ENCODE measurements around the gene GADD45B.
A peak's percentile ranks its signal among the peaks of the same experiment; 100 is the strongest.
"Not testable (repeated sequence)": the region's sequence is repeated elsewhere in the genome, so short reads cannot be mapped to it uniquely, and the experiment has no call there.

GADD45B gene

DNA sequence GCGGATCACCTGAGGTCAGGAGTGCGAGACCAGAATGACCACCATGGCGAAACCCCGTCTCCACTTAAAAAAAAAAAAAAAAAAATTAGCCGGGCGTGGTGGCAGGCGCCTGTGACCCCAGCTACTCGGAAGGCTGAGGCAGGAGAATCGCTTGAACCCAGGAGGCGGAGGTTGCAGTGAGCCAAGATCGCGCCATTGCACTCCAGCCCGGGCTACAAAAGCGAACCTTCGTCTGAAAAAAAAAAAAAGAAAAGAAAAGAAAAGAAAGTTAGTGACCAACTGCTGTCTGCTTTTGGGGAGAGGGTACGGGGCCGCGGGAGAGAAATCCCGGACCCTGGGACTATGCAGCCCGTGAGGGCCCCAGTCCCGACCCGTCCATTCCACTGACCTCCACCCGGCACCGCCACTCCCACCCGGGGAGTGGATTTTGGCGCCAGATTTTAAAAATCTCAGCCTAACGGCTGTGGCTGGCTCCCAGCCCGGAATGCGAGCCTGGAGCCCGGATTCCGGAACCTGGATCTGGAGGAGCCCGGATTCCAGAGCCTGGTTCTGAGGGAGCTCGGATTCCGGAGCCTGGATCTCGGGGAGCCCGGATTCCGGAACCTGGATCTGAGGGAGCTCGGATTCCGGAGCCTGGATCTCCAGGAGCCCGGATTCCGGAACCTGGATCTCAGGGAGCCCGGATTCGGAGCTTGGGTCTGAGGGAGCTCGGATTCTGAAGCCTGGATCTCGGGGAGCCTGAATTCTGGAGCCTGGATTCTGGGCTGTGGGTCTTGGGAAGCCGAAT lies 13.1 kb upstream of the GADD45B start:
- TF ChIP-seq, protein P1, sequence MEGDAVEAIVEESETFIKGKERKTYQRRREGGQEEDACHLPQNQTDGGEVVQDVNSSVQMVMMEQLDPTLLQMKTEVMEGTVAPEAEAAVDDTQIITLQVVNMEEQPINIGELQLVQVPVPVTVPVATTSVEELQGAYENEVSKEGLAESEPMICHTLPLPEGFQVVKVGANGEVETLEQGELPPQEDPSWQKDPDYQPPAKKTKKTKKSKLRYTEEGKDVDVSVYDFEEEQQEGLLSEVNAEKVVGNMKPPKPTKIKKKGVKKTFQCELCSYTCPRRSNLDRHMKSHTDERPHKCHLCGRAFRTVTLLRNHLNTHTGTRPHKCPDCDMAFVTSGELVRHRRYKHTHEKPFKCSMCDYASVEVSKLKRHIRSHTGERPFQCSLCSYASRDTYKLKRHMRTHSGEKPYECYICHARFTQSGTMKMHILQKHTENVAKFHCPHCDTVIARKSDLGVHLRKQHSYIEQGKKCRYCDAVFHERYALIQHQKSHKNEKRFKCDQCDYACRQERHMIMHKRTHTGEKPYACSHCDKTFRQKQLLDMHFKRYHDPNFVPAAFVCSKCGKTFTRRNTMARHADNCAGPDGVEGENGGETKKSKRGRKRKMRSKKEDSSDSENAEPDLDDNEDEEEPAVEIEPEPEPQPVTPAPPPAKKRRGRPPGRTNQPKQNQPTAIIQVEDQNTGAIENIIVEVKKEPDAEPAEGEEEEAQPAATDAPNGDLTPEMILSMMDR (IDR thresholded peaks at IDR 0.05; ENCODE audit: extremely low read depth, missing control alignments), result no peak
- no peak for DNase-seq (ENCODE audit: low spot score)

DNA sequence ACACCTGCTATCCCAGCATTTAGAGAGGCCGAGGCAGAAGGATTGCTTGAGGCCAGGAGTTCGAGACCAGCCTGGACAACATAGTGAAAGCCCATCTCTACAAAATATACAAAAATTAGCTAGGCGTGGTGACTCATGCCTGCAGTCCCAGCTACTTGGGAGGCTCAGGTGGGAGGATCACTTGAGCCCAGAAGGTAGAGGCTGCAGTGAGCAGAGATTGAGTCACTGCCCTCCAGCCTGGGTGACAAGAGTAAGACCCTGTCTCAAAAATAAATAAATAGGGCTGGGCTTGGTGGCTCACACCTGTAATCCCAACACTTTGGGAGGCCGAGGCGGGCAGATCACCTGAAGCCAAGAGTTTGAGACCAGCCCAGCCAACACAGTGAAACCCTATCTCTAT lies 12.2 kb upstream of the GADD45B start:
- not testable (repeated sequence) for DNase-seq (ENCODE audit: low spot score)

DNA sequence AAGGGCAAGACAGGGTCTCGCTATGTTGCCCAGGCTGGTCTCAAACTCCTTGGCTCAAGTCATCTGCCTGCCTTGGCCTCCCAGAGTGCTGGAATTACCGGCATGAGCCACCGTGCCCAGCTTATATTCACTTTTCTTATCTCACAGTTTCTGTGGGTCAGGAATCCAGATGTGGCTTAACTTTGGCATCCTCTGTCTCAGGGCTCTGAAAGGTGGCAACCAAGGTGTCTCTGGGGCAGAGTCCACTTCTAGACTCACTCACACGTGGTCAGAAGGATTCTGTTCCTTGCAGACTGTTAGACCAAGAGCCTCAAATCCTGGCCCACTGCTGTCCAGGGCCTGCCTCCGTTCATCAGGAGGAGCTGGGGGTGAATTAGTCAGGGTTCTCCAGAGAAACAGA lies 11.5 kb upstream of the GADD45B start:
- DNase-seq (ENCODE audit: low spot score), result no peak
- TF ChIP-seq, protein P1 (IDR thresholded peaks at IDR 0.05; ENCODE audit: extremely low read depth, missing control alignments), result no peak

DNA sequence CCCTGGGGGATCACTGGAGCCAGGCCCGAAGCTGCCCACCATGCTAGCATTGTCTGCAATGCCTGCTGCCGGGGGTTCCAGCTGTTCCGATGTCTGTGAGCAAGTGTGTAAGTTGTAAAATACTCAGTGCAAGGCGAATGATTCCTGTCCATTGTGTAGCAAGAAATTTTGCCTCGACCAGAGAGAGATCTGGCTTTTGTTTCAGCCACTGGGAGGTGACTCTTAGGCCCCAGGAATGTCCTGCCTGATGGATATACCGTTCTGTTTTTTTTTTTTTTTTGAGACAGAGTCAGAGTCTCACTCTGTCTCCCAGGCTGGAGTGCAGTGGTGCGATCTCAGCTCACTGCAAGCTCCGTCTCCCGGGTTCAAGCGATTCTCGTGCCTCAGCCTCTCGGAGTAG lies 7.3 kb upstream of the GADD45B start:
- no peak for DNase-seq (ENCODE audit: low spot score)
- TF ChIP-seq, protein P1 (IDR thresholded peaks at IDR 0.05; ENCODE audit: extremely low read depth, missing control alignments), result no peak

DNA sequence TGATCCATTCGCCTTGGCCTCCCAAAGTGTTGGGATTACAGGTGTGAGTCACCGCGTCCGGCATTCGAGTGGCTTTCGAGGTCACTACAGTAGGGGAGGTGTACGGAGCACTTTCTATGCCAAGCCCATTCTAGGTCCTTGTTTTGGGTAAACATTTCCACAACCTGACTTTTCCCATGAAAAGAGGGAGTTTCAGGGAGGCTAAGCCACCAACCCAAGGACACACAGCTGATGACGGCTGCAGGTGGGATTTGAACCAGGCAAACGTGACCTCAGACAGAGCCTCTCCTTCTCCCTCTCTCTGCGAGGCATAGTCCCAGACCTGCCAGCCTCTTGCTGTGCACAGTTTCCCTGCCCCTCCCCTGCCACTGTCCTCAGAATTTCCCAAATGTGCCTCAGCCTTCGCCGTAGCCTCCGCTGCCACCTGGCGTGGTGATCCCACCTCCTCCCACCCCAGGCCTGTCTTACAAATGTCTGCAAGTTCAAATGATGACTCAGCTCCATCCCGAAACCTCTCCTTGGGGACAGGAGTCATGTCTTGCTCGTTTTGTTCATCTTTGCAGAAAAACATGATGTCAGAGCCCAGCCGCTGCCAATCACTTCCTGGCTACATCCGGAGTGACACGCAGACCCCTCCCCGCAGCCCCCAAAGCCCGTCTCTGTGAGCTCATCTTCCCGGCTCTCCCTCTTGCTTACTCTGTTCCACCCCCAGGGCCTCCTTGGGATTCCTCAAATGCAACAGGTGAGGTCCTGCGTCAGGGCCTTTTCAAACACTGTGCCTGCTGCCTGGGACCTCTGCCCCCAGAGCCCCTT lies 6.6 kb upstream of the GADD45B start:
- TF ChIP-seq, protein P1 (IDR thresholded peaks at IDR 0.05; ENCODE audit: extremely low read depth, missing control alignments), result no peak
- peak; percentile 49 for DNase-seq (ENCODE audit: low spot score)

DNA sequence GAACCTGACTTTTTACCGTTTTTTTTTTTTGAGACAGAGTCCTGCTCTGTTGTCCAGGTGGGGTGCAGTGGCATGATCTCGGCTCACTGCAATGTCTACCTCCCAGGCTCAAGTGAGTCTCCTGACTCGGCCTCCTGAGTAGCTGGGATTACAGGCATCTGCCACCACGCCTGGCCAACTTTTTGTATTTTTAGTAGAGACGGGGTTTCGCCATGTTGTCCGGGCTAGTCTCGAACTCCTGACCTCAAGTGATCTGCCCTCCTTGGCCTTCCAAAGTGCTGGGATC lies 6.1 kb upstream of the GADD45B start:
- not testable (repeated sequence) for DNase-seq (ENCODE audit: low spot score)

DNA sequence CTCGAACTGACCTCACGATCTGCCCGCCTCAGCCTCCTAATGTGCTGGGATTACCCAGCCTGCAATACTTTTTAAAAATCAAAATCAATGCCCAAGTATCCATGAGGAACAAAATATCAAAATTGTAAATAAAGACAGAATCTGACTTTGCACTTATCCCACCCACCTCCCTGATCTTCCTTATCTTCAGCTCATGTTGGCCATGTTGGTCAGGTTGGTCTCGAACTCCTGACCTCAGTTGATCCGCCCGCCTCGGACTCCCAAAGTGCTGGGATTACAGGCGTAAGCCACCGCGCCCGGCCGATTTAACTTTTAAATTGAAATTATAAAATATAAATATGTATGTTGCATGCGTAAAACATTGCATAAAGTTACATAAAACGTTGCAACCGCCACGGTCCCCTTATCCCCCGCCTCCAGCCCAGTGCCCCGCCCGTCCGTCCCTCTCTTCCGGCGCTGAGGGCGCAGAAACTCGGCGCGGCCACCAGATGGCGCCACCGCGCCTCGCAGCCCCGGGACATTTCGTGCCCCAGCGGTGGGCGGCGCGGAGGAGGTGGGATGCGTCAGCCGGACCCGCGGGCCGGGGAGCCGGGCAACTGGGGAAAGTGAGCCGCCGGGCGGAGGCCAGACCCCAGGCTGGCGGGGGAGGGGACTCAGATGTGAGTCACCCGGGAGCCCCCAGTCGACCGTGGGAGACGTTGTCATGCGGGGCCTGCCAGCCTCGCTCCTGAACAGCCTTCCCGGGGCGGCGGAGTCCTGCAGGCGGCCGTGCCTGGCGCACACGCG lies 1.5 kb upstream of the GADD45B start:
- TF ChIP-seq, protein P1 (IDR thresholded peaks at IDR 0.05; ENCODE audit: extremely low read depth, missing control alignments), result peak; percentile 84
- peak; percentile 90 for DNase-seq (ENCODE audit: low spot score)

DNA sequence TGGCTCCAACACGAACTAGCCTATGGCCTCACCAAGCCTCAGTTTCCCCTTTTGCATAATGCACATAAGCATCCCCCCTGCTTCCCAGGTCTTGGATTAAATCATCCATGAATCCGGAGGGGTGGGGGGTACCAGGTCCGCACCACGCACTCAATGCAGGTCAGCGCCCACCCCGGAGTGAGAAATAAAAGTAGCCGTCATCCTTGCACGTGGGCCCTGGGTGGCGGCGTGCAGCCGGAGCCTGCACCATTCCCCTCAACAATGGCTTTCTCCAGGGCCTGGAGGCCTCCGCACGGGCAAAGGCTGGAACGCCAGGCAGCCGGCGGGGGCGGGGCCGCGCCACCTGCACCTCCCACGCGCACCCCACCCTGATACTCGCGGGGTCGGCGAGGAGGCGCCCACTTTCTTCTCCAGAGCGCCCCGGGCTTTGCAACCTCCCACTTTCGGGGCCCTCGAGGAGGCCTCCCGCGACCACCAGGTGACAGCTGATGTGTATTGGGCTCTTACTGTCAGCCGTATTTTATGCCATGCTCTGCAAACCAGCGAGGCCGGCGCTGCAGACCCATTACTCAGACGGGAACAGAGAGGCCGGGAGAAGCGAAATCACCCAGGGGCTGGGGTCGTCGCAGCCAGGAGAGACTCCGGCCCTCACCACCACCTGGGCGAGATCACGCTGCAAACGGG lies 767 bp upstream of the GADD45B start:
- DNase-seq (ENCODE audit: low spot score), result peak; percentile 81
- TF ChIP-seq, protein P1 (IDR thresholded peaks at IDR 0.05; ENCODE audit: extremely low read depth, missing control alignments), result no peak

Data from GM20000 (cell line).